KMS-11 (cell line): ENCODE measurements around the gene TMEM41A.

Experiments
- H2AFZ ChIP-seq: fragments of 200-600 bp; sonication (generic); 2 replicates; pipeline ENCODE4 v1.6.1; 2016; ENCODE audit warnings: antibody characterized with exemption, mixed run types, low read depth
- H3K27ac ChIP-seq: fragments of 200-600 bp; sonication (generic); 2 replicates; pipeline ENCODE4 v1.6.1; 2016; ENCODE audit warnings: mild to moderate bottlenecking, mixed run types
- H3K27me3 ChIP-seq: fragments of 200-600 bp; sonication (generic); 2 replicates; pipeline ENCODE4 v1.6.1; 2017; ENCODE audit warnings: mild to moderate bottlenecking, low read depth, mixed run types, moderate library complexity; ENCODE audit not compliant: insufficient read depth
- H3K36me3 ChIP-seq: fragments of 200-600 bp; sonication (generic); 2 replicates; pipeline ENCODE4 v1.6.1; 2017; ENCODE audit warnings: mild to moderate bottlenecking, mixed run types; ENCODE audit not compliant: insufficient read depth
- H3K4me1 ChIP-seq: fragments of 200-600 bp; sonication (generic); 2 replicates; pipeline ENCODE4 v1.6.1; 2016; ENCODE audit warnings: mild to moderate bottlenecking, low read depth, mixed run types; ENCODE audit not compliant: poor library complexity, severe bottlenecking
- H3K4me2 ChIP-seq: fragments of 200-600 bp; sonication (generic); 2 replicates; pipeline ENCODE4 v1.7.0; 2016; ENCODE audit warnings: mild to moderate bottlenecking, mixed run types
- H3K4me3 ChIP-seq: fragments of 200-600 bp; sonication (generic); IDR thresholded peaks from 2 replicates; pipeline ENCODE4 v1.6.1; 2017; ENCODE audit warnings: low read depth, low read length, mixed read lengths; ENCODE audit not compliant: insufficient read depth
- H3K79me2 ChIP-seq: fragments of 200-600 bp; sonication (generic); 2 replicates; pipeline ENCODE4 v1.6.1; 2016; ENCODE audit warnings: low read depth, mixed run types; ENCODE audit not compliant: insufficient read depth
- H3K9ac ChIP-seq: fragments of 200-600 bp; sonication (generic); 2 replicates; pipeline ENCODE4 v1.6.1; 2016; ENCODE audit warnings: mild to moderate bottlenecking, mixed run types
- H4K20me1 ChIP-seq: fragments of 200-600 bp; sonication (generic); 2 replicates; pipeline ENCODE4 v1.6.1; 2016; ENCODE audit warnings: mild to moderate bottlenecking, mixed run types; ENCODE audit not compliant: insufficient read depth
- TF ChIP-seq, protein P1 (sequence below): fragments of 200-600 bp; sonication (generic); conservative IDR thresholded peaks from 2 replicates; pipeline ENCODE4 v1.6.1; 2017; ENCODE audit warnings: low read depth, mild to moderate bottlenecking, antibody characterized with exemption, low read length, moderate library complexity, mixed read lengths

The TMEM41A gene

DNA sequence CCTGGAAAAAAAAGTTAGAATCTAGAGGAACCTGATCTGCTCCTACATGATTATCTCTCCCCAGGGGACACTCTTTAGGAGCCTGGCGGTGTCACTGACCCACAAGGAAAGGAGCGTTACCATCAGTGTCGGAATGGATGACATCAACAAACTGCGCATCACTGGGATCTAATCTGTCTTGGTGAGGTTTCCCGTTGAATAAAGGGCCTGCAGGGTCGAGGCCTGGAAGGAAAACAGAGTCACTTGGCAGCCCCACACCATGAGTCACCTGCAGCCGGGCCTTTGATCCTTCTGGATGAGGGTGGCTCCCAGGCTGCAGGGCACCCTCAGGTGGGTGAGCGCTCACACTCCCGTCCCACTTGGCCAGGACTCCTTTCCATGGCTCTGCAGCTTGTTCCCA is 28.5 kb upstream of the TMEM41A start:
- Histone ChIP-seq H3K9ac (no peak overlapping the region), H2AFZ (no peak overlapping the region)
- TF ChIP-seq, protein P1, sequence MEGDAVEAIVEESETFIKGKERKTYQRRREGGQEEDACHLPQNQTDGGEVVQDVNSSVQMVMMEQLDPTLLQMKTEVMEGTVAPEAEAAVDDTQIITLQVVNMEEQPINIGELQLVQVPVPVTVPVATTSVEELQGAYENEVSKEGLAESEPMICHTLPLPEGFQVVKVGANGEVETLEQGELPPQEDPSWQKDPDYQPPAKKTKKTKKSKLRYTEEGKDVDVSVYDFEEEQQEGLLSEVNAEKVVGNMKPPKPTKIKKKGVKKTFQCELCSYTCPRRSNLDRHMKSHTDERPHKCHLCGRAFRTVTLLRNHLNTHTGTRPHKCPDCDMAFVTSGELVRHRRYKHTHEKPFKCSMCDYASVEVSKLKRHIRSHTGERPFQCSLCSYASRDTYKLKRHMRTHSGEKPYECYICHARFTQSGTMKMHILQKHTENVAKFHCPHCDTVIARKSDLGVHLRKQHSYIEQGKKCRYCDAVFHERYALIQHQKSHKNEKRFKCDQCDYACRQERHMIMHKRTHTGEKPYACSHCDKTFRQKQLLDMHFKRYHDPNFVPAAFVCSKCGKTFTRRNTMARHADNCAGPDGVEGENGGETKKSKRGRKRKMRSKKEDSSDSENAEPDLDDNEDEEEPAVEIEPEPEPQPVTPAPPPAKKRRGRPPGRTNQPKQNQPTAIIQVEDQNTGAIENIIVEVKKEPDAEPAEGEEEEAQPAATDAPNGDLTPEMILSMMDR: no peak

DNA sequence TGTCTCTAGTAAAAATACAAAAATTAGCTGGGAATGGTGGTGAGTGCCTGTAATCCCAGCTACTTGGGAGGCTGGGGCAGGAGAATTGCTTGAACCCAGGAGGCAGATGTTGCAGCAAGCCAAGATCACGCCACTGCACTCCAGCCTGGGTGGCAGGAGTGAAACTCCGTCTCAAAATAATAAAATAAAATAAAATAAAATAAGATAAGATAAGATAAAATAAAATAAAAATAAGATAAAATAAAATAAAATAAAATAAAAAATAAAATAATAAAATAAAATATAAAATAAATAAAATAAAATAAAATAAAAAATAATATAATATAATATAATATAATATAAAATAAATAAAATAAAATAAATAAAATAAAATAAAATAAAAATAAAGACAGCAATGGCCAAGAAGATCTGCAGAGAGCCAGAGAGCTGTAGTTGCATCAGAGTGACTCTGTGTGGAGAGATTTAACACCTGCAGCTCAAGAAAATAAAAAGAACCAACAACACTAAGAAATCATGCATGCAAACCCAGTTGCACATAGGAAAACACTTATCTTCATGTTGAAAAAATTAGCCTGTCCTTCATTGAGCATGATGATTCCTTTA is 27.6 kb upstream of the TMEM41A start:
- Histone ChIP-seq H3K4me3 (no peak overlapping the region), H3K79me2 (no peaks in the 10 kb centered on the region), H4K20me1 (no peaks in the 10 kb centered on the region), H3K9ac (no peak overlapping the region), H2AFZ (no peak overlapping the region), H3K4me1 (no peaks in the 10 kb centered on the region), H3K27ac (no peak overlapping the region), H3K4me2 (no peak overlapping the region), H3K27me3 (no peaks in the 10 kb centered on the region), H3K36me3 (no peaks in the 10 kb centered on the region)
- TF ChIP-seq, protein P1: no peak

More for the DNA sequence above, 28.5 kb upstream of the TMEM41A start:
- Histone ChIP-seq H3K79me2 (no peaks in the 10 kb centered on the region), H3K27me3 (no peaks in the 10 kb centered on the region), H3K4me3 (no peak overlapping the region), H3K4me2 (no peak overlapping the region), H4K20me1 (no peaks in the 10 kb centered on the region), H3K36me3 (no peaks in the 10 kb centered on the region), H3K27ac (no peak overlapping the region), H3K4me1 (no peaks in the 10 kb centered on the region)

DNA sequence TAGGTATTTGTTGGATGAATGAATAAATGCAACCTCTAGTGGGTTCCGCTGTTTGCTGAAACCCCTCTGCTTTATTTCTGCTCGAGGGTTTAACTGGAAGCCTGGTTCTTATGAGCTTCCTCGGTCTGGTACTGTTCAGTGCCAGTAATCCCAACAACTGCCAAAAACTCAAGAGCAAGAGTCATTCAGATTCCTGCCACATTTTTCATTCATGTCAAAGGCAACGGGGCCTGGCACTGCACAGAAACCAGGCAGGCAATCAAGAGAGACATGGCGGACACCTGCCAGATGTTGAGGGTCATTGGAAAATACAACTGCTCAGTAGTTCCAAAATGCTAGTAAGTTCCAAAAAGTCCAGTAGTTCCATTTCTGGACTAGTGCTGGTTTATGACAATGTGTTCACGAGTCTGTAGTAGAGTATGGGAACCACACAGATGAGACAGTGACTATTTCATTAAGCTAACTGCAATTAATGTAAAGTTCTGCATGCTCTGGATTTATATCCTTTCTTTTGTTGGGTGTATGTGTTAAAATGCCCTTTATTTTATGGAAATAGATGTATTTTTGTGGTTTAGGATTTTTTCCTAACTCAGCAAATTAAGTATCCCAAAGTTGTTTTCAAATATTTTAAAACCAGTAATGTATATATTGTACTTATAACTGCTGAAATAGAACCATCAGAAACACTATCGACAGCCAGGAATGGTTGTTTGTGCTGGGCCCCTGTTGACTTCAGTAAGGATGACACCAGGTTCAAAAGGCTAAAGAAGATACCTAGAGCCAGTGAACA is 22.7 kb upstream of the TMEM41A start:
- no peak overlapping the region for H3K9ac ChIP-seq
- H3K79me2 ChIP-seq: no peaks in the 10 kb centered on the region
- H3K4me1 ChIP-seq: no peaks in the 10 kb centered on the region
- no peaks in the 10 kb centered on the region for H3K27me3 ChIP-seq
- no peak overlapping the region for H3K27ac ChIP-seq
- TF ChIP-seq, protein P1: no peak
- no peak overlapping the region for H3K4me2 ChIP-seq
- no peak overlapping the region for H3K4me3 ChIP-seq
- no peaks in the 10 kb centered on the region for H3K36me3 ChIP-seq
- no peaks in the 10 kb centered on the region for H4K20me1 ChIP-seq
- no peak overlapping the region for H2AFZ ChIP-seq

DNA sequence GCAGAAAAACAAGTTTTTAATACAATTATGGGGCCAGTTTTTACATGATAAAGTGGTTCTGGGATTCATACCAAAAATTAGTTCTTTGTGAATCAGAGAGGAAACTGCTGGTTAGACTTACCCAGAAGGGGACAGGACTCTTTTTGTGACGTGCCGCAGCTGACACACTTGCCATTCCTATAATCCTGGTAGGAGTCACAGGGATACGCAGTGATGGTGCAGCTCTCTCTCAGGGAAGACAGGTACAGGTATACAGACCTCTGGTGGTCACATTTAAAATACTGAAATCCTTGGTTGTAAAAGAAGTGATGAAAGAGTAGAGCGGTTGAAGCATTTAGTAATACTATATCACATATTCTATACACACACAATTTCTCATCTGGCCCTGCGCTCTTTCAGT is 20.2 kb upstream of the TMEM41A start:
- H3K27me3 ChIP-seq: no peaks in the 10 kb centered on the region
- no peaks in the 10 kb centered on the region for H3K4me1 ChIP-seq
- H3K4me3 ChIP-seq: no peak overlapping the region
- H3K4me2 ChIP-seq: no peak overlapping the region
- no peaks in the 10 kb centered on the region for H3K79me2 ChIP-seq
- TF ChIP-seq, protein P1: no peak
- no peaks in the 10 kb centered on the region for H3K36me3 ChIP-seq
- no peaks in the 10 kb centered on the region for H4K20me1 ChIP-seq
- no peak overlapping the region for H3K27ac ChIP-seq
- no peak overlapping the region for H3K9ac ChIP-seq
- H2AFZ ChIP-seq: no peak overlapping the region
